ENCODE results near the gene RTN4R.

GRCh38 chr22:20237480-20238440 lies 30.4 kb downstream of the RTN4R start:
- TF ChIP-seq LEF1 (IDR thresholded peaks at IDR 0.05; ENCODE audit: borderline replicate concordance), result no peak
- TF ChIP-seq SP1 (IDR thresholded peaks at IDR 0.05), result no peak
- no peak for TF ChIP-seq FOXM1 (IDR thresholded peaks at IDR 0.05; ENCODE audit: borderline replicate concordance)
- no peak for TF ChIP-seq ELF4 (IDR thresholded peaks at IDR 0.05)
- no peak for TF ChIP-seq FOXK2 (IDR thresholded peaks at IDR 0.05)
- TF ChIP-seq, protein P1, sequence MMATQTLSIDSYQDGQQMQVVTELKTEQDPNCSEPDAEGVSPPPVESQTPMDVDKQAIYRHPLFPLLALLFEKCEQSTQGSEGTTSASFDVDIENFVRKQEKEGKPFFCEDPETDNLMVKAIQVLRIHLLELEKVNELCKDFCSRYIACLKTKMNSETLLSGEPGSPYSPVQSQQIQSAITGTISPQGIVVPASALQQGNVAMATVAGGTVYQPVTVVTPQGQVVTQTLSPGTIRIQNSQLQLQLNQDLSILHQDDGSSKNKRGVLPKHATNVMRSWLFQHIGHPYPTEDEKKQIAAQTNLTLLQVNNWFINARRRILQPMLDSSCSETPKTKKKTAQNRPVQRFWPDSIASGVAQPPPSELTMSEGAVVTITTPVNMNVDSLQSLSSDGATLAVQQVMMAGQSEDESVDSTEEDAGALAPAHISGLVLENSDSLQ (IDR thresholded peaks at IDR 0.05), result no peak
- no peak for TF ChIP-seq NFRKB (IDR thresholded peaks at IDR 0.05)
- TF ChIP-seq L3MBTL2 (conservative IDR thresholded peaks at IDR 0.05), result no peak
- no peak for TF ChIP-seq SUZ12 (IDR thresholded peaks at IDR 0.05)

All from HEK293T (cell line).